ENCODE data around the gene ARHGAP42. TPM values are rescaled to one million over a fixed set of nuclear protein-coding genes. Genes with fewer than 3 reads are reported as not detected.

ARHGAP42 gene
- total and polyA plus RNA-seq, 10 of the 15 experiments (the other 5 are each of a cell fraction or from before 2014, with no cell fraction given): 1.8 to 6.3 (median 3.2) TPM

DNA sequence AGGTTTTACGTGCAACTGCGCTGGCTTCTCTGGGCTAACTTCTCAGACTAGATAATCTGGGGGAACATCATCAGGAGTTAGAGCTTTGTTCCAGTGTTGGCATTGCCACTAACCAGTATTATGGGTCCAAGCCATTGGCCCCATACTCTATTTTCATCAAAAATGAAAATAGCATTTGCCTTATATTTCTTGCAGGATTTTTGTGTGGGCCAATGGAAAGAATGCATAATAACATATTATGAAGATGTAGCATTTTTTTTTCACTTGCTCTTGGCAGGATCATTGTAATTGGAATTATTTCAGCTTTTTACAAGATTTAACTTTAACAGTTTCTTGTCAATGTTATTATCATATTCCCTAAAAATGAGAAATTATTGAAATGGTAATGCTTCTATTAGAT lies 16.1 kb downstream of the ARHGAP42 start (continued):
- TF ChIP-seq, protein P1, sequence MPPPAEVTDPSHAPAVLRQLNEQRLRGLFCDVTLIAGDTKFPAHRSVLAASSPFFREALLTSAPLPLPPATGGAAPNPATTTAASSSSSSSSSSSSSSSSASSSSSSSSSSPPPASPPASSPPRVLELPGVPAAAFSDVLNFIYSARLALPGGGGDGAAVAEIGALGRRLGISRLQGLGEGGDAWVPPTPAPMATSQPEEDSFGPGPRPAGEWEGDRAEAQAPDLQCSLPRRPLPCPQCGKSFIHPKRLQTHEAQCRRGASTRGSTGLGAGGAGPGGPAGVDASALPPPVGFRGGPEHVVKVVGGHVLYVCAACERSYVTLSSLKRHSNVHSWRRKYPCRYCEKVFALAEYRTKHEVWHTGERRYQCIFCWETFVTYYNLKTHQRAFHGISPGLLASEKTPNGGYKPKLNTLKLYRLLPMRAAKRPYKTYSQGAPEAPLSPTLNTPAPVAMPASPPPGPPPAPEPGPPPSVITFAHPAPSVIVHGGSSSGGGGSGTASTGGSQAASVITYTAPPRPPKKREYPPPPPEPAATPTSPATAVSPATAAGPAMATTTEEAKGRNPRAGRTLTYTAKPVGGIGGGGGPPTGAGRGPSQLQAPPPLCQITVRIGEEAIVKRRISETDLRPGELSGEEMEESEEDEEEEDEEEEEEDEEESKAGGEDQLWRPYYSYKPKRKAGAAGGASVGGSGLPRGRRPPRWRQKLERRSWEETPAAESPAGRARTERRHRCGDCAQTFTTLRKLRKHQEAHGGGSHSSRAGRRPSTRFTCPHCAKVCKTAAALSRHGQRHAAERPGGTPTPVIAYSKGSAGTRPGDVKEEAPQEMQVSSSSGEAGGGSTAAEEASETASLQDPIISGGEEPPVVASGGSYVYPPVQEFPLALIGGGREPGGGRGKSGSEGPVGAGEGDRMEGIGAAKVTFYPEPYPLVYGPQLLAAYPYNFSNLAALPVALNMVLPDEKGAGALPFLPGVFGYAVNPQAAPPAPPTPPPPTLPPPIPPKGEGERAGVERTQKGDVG (CRISPR knock-in tag; IDR thresholded peaks at IDR 0.05): no peak
- TF ChIP-seq, protein P2, sequence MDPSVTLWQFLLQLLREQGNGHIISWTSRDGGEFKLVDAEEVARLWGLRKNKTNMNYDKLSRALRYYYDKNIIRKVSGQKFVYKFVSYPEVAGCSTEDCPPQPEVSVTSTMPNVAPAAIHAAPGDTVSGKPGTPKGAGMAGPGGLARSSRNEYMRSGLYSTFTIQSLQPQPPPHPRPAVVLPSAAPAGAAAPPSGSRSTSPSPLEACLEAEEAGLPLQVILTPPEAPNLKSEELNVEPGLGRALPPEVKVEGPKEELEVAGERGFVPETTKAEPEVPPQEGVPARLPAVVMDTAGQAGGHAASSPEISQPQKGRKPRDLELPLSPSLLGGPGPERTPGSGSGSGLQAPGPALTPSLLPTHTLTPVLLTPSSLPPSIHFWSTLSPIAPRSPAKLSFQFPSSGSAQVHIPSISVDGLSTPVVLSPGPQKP (IDR thresholded peaks at IDR 0.05; ENCODE audit: low read depth, low read length): no peak
- no peak for TF ChIP-seq ZNF217 (IDR thresholded peaks at IDR 0.05)
- TF ChIP-seq RBBP5 (conservative IDR thresholded peaks at IDR 0.05): no peak
- TF ChIP-seq, protein P3, sequence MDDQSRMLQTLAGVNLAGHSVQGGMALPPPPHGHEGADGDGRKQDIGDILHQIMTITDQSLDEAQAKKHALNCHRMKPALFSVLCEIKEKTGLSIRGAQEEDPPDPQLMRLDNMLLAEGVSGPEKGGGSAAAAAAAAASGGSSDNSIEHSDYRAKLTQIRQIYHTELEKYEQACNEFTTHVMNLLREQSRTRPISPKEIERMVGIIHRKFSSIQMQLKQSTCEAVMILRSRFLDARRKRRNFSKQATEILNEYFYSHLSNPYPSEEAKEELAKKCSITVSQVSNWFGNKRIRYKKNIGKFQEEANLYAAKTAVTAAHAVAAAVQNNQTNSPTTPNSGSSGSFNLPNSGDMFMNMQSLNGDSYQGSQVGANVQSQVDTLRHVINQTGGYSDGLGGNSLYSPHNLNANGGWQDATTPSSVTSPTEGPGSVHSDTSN (IDR thresholded peaks at IDR 0.05; ENCODE audit: insufficient replicate concordance, low read depth, low read length): no peak
- TF ChIP-seq, protein P4, sequence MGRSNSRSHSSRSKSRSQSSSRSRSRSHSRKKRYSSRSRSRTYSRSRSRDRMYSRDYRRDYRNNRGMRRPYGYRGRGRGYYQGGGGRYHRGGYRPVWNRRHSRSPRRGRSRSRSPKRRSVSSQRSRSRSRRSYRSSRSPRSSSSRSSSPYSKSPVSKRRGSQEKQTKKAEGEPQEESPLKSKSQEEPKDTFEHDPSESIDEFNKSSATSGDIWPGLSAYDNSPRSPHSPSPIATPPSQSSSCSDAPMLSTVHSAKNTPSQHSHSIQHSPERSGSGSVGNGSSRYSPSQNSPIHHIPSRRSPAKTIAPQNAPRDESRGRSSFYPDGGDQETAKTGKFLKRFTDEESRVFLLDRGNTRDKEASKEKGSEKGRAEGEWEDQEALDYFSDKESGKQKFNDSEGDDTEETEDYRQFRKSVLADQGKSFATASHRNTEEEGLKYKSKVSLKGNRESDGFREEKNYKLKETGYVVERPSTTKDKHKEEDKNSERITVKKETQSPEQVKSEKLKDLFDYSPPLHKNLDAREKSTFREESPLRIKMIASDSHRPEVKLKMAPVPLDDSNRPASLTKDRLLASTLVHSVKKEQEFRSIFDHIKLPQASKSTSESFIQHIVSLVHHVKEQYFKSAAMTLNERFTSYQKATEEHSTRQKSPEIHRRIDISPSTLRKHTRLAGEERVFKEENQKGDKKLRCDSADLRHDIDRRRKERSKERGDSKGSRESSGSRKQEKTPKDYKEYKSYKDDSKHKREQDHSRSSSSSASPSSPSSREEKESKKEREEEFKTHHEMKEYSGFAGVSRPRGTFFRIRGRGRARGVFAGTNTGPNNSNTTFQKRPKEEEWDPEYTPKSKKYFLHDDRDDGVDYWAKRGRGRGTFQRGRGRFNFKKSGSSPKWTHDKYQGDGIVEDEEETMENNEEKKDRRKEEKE (IDR thresholded peaks at IDR 0.05): no peak
- no peak for TF ChIP-seq SIX5 (IDR thresholded peaks at IDR 0.05; ENCODE audit: low read depth, low read length, severe bottlenecking)
- no peak for TF ChIP-seq BCL11A (IDR thresholded peaks at IDR 0.05; ENCODE audit: low read depth, low read length)
- no peak for TF ChIP-seq TCF12 (IDR thresholded peaks at IDR 0.05; ENCODE audit: low read depth, low read length)
- no peak for TF ChIP-seq ZSCAN29 (IDR thresholded peaks at IDR 0.05)

Data from GM12878 (cell line).